ENCODE measurements around the gene CRELD2. TPM values are rescaled to one million over a fixed set of nuclear protein-coding genes. Genes with fewer than 3 reads are reported as not detected.
"Not testable (repeated sequence)": the region's sequence is repeated elsewhere in the genome, so short reads cannot be mapped to it uniquely, and the experiment has no call there.

Gene CRELD2
- total RNA-seq, 4 donors from 2014 or later: 8.9 to 15.0 (median 13.0) TPM

GRCh38 chr22:49942565-49943404, 24.4 kb downstream of the CRELD2 start:
- no peaks in the 10 kb centered on the region for H3K9me3 ChIP-seq
- TF ChIP-seq CTCF (IDR thresholded peaks at IDR 0.05 in 4 of 5, conservative IDR thresholded peaks at IDR 0.05 in 1 of 5) (no peak), POLR2A (IDR thresholded peaks at IDR 0.05) (no peak)
- intact Hi-C loops (cut with DNase I; ENCODE audit: low total_unique reads): no loop called here
- no peaks in the 10 kb centered on the region for H3K36me3 ChIP-seq
- ATAC-seq (peak in 1 of 2 donors; percentile 21), DNase-seq (no peak)
- H3K4me1 ChIP-seq: peaks cover 4 to 13% of the 10 kb centered on the region in 2 donors
- H3K27ac ChIP-seq: no peak overlapping the region
- no peaks in the 10 kb centered on the region for H3K27me3 ChIP-seq
- no peak overlapping the region for H3K4me3 ChIP-seq
- in situ Hi-C loops (cut with MboI; ENCODE audit: low sequenced_read_pairs in 4 of 4): no loop called here

- TF ChIP-seq CTCF (IDR thresholded peaks at IDR 0.05 in 4 of 5, conservative IDR thresholded peaks at IDR 0.05 in 1 of 5) (no peak), POLR2A (IDR thresholded peaks at IDR 0.05) (no peak)
- no peak for ATAC-seq
- in situ Hi-C loops (cut with MboI; ENCODE audit: low sequenced_read_pairs in 4 of 4): no loop called here
Measured at GRCh38 chr22:49943405-49943765, 25.0 kb downstream of the CRELD2 start.

DNA sequence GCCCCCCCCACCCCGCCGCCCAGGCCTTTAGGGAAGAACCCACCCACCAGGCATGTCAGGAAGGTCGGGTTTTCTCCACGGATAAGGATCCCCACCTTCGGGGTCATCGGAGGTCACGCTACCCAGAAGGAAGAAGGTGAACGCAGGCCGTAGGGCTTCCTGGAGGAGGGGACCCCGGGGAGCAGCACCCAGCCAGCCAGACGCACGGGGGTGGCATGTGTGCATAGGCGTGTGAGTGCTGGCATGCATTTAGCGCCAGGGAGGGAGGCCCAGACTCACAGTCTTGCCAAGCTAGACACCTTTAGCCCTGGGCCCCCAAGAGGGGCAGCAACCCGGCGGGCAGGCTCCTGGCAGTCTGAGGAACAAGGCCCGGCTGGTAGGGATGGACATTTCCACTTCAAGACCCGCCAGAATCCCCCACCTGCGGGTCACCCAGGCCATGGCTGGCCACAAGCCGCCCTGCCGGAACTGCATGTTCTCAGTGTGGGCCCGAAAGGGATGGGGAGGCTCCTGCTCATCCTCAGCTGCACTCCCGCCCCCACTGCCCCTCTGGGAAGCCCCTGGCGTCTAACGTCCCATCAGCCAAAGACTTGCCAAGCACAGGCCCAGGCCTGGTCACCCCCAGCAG, 25.5 kb downstream of the CRELD2 start:
- ATAC-seq: no peak
- H3K4me3 ChIP-seq: peak overlapping the region in 1 of 4 donors; percentile 23
- no peaks in the 10 kb centered on the region for H3K36me3 ChIP-seq
- no peaks in the 10 kb centered on the region for H3K27me3 ChIP-seq
- H3K27ac ChIP-seq: peak overlapping the region in 1 of 4 donors; percentile 82
- DNase-seq: no peak
- intact Hi-C loops (cut with DNase I; ENCODE audit: low total_unique reads): no loop called here
- no peaks in the 10 kb centered on the region for H3K9me3 ChIP-seq
- in situ Hi-C loops (cut with MboI; ENCODE audit: low sequenced_read_pairs in 4 of 4): no loop called here
- TF ChIP-seq CTCF (IDR thresholded peaks at IDR 0.05 in 4 of 5, conservative IDR thresholded peaks at IDR 0.05 in 1 of 5) (no peak), POLR2A (IDR thresholded peaks at IDR 0.05) (no peak)
- peaks cover 3 to 10% of the 10 kb centered on the region in 2 donors for H3K4me1 ChIP-seq

More at GRCh38 chr22:49943405-49943765, 25.0 kb downstream of the CRELD2 start:
- intact Hi-C loops (cut with DNase I; ENCODE audit: low total_unique reads): no loop called here
- DNase-seq: no peak
- peak overlapping the region in 1 of 4 donors; percentile 82 for H3K27ac ChIP-seq
- no peak overlapping the region for H3K4me3 ChIP-seq
- H3K27me3 ChIP-seq: no peaks in the 10 kb centered on the region
- H3K36me3 ChIP-seq: no peaks in the 10 kb centered on the region
- no peaks in the 10 kb centered on the region for H3K9me3 ChIP-seq
- H3K4me1 ChIP-seq: peaks cover 3 to 12% of the 10 kb centered on the region in 2 donors

DNA sequence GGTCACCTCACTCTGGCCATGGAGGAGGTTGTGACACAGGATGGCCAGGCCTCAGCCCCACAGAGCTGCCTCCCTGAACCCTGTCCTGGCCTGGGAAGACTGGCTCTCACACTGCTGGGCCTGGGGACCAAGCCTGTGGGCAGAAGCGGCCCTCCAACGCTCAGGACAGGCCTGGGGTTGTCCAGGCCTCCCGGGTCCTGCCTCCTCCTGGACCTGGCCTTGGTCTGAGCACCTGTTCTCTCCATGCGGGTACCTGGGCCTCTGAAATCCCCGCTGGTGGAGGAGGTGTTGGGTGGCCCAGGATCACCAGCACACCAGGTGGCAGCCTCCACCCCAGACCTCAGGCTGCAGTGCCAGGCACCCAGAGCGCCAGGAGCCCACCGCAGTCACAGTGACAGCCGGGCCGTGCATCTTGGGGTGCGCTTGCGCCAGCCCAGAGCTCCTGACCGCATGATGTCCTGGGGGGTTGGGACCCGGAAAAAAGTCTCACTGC, 26.0 kb downstream of the CRELD2 start:
- Histone ChIP-seq H3K4me3 (peak overlapping the region in 1 of 4 donors; percentile 23), H3K4me1 (peaks cover 3 to 4% of the 10 kb centered on the region in 2 donors), H3K36me3 (no peaks in the 10 kb centered on the region), H3K9me3 (no peaks in the 10 kb centered on the region), H3K27me3 (no peaks in the 10 kb centered on the region), H3K27ac (peak overlapping the region in 1 of 4 donors; percentile 82)
- intact Hi-C loops (cut with DNase I; ENCODE audit: low total_unique reads) (no loop called here), in situ Hi-C loops (cut with MboI; ENCODE audit: low sequenced_read_pairs in 4 of 4) (no loop called here)
- TF ChIP-seq POLR2A (IDR thresholded peaks at IDR 0.05) (no peak), CTCF (IDR thresholded peaks at IDR 0.05 in 4 of 5, conservative IDR thresholded peaks at IDR 0.05 in 1 of 5) (no peak)
- ATAC-seq: no peak
- no peak for DNase-seq

- in situ Hi-C loops (cut with MboI; ENCODE audit: low sequenced_read_pairs in 4 of 4); DNase-seq: not testable (repeated sequence)
- H3K27ac ChIP-seq: peak overlapping the region in 1 of 4 donors; percentile 37
Measured at GRCh38 chr22:49945042-49945794, 26.8 kb downstream of the CRELD2 start.

More at GRCh38 chr22:49945042-49945794, 26.8 kb downstream of the CRELD2 start:
- H3K27me3 ChIP-seq; H3K36me3 ChIP-seq; ATAC-seq; H3K4me3 ChIP-seq; H3K9me3 ChIP-seq; H3K4me1 ChIP-seq; intact Hi-C loops (cut with DNase I; ENCODE audit: low total_unique reads): not testable (repeated sequence)

Measured in gastrocnemius medialis (tissue), 4 donors.